Erythroblast (primary cell): Measurements from ENCODE around the gene CGB1.
"Not testable (repeated sequence)": the region's sequence is repeated elsewhere in the genome, so short reads cannot be mapped to it uniquely, and the experiment has no call there.

Experiments
- GATA1 ChIP-seq: IDR thresholded peaks from 2 replicates; pipeline ENCODE4 v1.6.1; 2011; ENCODE audit warnings: low read depth, mild to moderate bottlenecking, control low read depth, low read length, moderate library complexity
- POLR2A ChIP-seq: IDR thresholded peaks from 2 replicates; pipeline ENCODE4 v1.6.1; 2011; ENCODE audit warnings: mild to moderate bottlenecking, low read length

DNA sequence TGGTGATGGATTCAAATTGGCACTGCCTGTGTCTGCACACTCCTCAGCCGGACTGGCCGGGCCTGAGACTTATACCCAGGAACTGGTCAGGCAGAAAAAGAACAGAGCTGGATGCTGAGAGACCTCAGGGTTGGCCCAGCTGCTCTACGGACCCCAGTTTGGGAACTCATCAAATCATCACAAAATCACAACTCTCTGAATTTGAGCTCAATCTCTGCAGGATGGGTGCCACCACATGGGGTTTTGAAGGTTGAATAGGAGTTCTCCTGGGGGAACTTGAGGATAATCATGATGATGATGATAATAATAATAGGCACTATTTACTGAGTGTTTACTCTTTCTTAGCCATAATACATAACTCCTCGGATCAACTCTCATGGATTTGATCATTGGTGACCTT is 6.0 kb upstream of the CGB1 start:
- not testable (repeated sequence) for TF ChIP-seq POLR2A, GATA1
